Measurements from ENCODE around the gene PPP1CC. TPM values are rescaled to one million over a fixed set of nuclear protein-coding genes. Genes with fewer than 3 reads are reported as not detected.
"Not testable (repeated sequence)": the region's sequence is repeated elsewhere in the genome, so short reads cannot be mapped to it uniquely, and the experiment has no call there.

The PPP1CC gene
- total and polyA plus RNA-seq, 3 donors from 2014 or later: 143 to 323 (median 160) TPM

DNA sequence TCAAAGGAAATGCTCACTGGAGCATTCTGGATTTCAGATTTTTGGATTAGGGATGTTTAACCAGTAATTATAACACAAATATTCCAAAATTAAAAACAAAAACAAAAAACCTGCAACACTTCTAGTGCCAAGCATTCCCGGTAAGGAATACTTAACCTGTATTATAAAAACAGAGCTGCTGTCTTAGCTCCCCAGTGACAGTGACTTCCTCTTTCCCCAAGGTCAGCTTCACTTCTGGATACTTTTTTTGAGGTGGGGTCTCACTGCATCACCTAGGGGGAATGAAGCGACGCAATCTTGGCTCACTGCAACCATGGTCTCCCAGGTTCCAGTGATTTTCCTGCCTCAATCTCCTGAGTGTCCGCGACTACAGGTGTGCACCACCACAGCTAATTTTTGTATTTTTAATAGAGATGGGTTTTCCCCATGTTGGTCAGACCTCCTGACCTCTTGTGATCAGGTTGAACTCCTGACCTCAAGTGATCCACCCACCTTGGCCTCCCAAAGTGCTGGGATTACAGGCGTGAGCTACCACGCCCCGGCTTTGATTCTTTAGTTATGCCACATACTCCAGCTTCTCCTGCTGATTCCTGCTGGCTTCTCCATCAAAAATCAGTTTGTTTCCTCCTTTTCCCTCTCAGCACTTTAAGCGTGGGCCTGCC lies 15.9 kb downstream of the PPP1CC start:
- Histone ChIP-seq H3K36me3 (ENCODE audit: low read depth, missing control alignments) (no peaks in the 10 kb centered on the region), H3K9me3 (no peaks in the 10 kb centered on the region), H3K4me1 (peaks cover 4% of the 10 kb centered on the region), H3K4me3 (no peak overlapping the region), H3K27me3 (no peaks in the 10 kb centered on the region), H3K27ac (no peak overlapping the region)
- intact Hi-C loops (cut with DNase I; ENCODE audit: low total_unique reads): no loop called here
- TF ChIP-seq, protein P1, sequence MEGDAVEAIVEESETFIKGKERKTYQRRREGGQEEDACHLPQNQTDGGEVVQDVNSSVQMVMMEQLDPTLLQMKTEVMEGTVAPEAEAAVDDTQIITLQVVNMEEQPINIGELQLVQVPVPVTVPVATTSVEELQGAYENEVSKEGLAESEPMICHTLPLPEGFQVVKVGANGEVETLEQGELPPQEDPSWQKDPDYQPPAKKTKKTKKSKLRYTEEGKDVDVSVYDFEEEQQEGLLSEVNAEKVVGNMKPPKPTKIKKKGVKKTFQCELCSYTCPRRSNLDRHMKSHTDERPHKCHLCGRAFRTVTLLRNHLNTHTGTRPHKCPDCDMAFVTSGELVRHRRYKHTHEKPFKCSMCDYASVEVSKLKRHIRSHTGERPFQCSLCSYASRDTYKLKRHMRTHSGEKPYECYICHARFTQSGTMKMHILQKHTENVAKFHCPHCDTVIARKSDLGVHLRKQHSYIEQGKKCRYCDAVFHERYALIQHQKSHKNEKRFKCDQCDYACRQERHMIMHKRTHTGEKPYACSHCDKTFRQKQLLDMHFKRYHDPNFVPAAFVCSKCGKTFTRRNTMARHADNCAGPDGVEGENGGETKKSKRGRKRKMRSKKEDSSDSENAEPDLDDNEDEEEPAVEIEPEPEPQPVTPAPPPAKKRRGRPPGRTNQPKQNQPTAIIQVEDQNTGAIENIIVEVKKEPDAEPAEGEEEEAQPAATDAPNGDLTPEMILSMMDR (IDR thresholded peaks at IDR 0.05): no peak
- no peak for TF ChIP-seq POLR2A (IDR thresholded peaks at IDR 0.05)
- WGBS, 2 donors: 82 to 83% methylated on average over 9 of the region's 9 CpGs
- no peak for DNase-seq

DNA sequence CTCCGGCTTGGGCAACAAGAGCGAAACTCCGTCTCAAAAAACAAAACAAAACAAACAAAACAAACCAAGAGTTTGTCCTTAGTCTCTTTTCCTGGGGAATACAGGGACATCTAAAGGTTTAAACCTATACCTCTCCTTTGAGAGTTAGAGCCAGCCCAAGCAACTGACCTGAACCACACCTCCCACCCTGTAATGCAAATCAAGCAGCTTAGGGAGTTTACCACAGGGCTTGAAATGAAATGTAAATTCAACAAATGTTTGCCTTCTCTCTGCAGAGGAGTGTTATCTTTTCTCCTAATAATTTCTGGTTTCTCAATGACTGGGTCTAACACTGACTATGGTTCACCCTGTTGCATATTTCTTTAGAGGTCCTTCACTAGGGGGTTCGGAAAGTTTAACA lies 16.7 kb downstream of the PPP1CC start:
- no peaks in the 10 kb centered on the region for H3K4me1 ChIP-seq
- TF ChIP-seq POLR2A (IDR thresholded peaks at IDR 0.05): no peak
- TF ChIP-seq, protein P1 (IDR thresholded peaks at IDR 0.05): no peak
- no peaks in the 10 kb centered on the region for H3K27me3 ChIP-seq
- no peak overlapping the region for H3K27ac ChIP-seq
- no peaks in the 10 kb centered on the region for H3K36me3 ChIP-seq (ENCODE audit: low read depth, missing control alignments)
- no peak for DNase-seq
- WGBS, 2 donors: 95 to 96% methylated on average over 4 of the region's 4 CpGs
- intact Hi-C loops (cut with DNase I; ENCODE audit: low total_unique reads): no loop called here
- H3K9me3 ChIP-seq: no peaks in the 10 kb centered on the region
- H3K4me3 ChIP-seq: no peak overlapping the region

DNA sequence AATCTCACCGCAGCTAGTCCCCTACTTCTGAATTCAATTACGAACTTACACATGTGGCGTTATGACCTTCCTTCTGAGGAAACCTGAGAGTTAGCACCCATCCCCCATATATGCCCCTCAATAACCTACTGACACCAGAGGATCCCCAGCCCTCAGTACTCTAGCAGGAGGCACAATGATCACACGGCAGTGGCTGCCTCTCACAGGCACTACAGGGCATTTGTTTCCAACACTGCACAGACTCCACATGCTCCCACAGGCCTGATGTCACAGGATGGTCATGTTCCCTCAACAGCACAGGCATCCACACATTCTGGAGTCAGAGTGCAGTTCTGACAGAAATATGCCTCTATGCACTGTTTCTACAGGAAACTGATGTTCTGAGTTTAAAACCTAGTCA lies 17.4 kb downstream of the PPP1CC start:
- WGBS, 2 donors: 85 to 90% methylated on average over 4 of the region's 4 CpGs
- H3K9me3 ChIP-seq: no peaks in the 10 kb centered on the region
- DNase-seq: no peak
- no peaks in the 10 kb centered on the region for H3K36me3 ChIP-seq (ENCODE audit: low read depth, missing control alignments)
- H3K4me1 ChIP-seq: no peaks in the 10 kb centered on the region
- intact Hi-C loops (cut with DNase I; ENCODE audit: low total_unique reads): no loop called here
- H3K27me3 ChIP-seq: no peaks in the 10 kb centered on the region
- no peak for TF ChIP-seq POLR2A (IDR thresholded peaks at IDR 0.05)
- TF ChIP-seq, protein P1 (IDR thresholded peaks at IDR 0.05): no peak
- H3K27ac ChIP-seq: no peak overlapping the region
- H3K4me3 ChIP-seq: no peak overlapping the region

DNA sequence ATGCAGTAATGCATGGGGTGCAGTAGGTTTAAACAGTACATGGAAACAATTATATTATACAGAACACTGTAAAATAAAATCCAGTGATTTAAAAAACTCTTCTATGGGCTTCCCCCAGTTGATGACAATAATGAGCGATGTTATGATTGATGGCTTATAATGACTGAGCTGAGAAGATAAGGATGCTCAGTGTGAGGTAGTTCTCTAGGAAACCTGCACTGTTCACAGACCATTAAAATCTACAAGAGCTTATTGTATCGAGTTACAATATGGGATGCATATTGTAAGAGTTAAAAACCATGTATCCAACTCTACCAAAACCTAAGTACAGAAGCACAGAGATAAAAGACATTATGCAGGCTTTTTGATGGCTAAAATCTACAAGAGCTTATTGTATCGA lies 19.8 kb downstream of the PPP1CC start:
- H3K4me1 ChIP-seq; H3K9me3 ChIP-seq; H3K36me3 ChIP-seq (ENCODE audit: low read depth, missing control alignments); intact Hi-C loops (cut with DNase I; ENCODE audit: low total_unique reads); H3K4me3 ChIP-seq; H3K27me3 ChIP-seq; H3K27ac ChIP-seq; DNase-seq: not testable (repeated sequence)
- 64 to 77% methylated on average over 3 of the region's 3 CpGs for WGBS, 2 donors

DNA sequence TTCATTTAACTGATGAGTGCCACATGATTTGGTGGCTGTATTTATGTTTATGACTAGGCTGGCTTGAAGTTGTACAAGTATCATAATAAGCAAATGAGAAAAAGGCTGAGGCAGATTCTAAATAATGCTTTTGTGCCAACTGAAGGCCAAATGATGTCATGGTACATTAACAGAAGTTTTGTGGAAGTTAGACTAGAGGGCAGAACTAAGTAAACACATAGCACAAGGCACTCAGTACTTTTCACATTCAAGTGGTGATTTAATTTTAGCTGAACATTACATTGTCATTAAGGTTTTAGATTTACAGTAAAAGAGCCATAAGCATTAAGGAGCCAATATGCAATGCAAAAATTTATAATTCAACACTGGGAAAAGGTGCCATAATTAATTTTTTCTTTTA lies 21.1 kb downstream of the PPP1CC start:
- no peak for DNase-seq
- H3K27ac ChIP-seq: no peak overlapping the region
- TF ChIP-seq POLR2A (IDR thresholded peaks at IDR 0.05): no peak
- TF ChIP-seq, protein P1 (IDR thresholded peaks at IDR 0.05): no peak
- H3K9me3 ChIP-seq: no peaks in the 10 kb centered on the region
- H3K4me3 ChIP-seq: no peak overlapping the region
- H3K4me1 ChIP-seq: no peaks in the 10 kb centered on the region
- H3K36me3 ChIP-seq (ENCODE audit: low read depth, missing control alignments): no peaks in the 10 kb centered on the region
- H3K27me3 ChIP-seq: no peaks in the 10 kb centered on the region
- intact Hi-C loops (cut with DNase I; ENCODE audit: low total_unique reads): no loop called here

Measured in testis (tissue), 3 donors.